Stimulated activated CD4-positive, alpha-beta T cell treated with anti-CD3 and anti-CD28 coated beads, Interleukin-1b, Interleukin-23, amount 100 ng/mL, for 24 hours (primary cell): ENCODE data around the gene SPDYE8.
"Not testable (repeated sequence)": the region's sequence is repeated elsewhere in the genome, so short reads cannot be mapped to it uniquely, and the experiment has no call there.

Experiments
- DNase-seq, 4 experiments: peaks; one replicate each; pipeline ENCODE4 v3.0.0-alpha.2; 2020; ENCODE audit warnings: low read depth in 4 of 4, low spot score in 1 of 4

SPDYE8 gene, protein sequence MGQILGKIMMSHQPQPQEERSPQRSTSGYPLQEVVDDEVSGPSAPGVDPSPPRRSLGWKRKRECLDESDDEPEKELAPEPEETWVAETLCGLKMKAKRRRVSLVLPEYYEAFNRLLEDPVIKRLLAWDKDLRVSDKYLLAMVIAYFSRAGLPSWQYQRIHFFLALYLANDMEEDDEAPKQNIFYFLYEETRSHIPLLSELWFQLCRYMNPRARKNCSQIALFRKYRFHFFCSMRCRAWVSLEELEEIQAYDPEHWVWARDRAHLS

DNA sequence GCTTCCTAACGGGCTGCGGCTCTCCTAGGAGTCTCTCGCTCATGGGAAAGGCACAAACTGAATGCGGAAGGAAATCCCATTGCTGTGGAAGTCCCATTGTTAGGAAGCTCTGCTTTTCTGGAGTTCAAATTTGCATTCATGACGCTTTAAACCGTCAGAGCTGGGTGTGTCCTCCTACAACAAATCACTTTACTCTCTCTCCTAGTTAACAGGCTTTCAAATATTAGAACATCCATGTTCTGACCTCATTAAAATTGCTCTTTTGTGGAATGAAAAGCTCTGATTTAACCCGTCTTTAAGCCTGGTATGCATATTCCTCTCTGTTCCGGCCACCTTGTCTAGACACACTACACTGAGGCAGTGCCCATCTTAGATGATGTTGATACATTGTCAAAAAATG, at the start of gene SPDYE8:
TSS of gene SPDYE8 (minus strand) at position 101 of the 400 bp plus-strand sequence. CDS start 1,800 bp downstream, outside the sequence.
- not testable (repeated sequence) for DNase-seq

DNA sequence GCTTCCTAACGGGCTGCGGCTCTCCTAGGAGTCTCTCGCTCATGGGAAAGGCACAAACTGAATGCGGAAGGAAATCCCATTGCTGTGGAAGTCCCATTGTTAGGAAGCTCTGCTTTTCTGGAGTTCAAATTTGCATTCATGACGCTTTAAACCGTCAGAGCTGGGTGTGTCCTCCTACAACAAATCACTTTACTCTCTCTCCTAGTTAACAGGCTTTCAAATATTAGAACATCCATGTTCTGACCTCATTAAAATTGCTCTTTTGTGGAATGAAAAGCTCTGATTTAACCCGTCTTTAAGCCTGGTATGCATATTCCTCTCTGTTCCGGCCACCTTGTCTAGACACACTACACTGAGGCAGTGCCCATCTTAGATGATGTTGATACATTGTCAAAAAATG, 28.2 kb upstream of the SPDYE8 start, which contains the start of gene SPDYE11:
TSS of gene SPDYE11 (minus strand) at position 101 of the 400 bp plus-strand sequence. CDS start 1,800 bp downstream, outside the sequence.
- not testable (repeated sequence) for DNase-seq

DNA sequence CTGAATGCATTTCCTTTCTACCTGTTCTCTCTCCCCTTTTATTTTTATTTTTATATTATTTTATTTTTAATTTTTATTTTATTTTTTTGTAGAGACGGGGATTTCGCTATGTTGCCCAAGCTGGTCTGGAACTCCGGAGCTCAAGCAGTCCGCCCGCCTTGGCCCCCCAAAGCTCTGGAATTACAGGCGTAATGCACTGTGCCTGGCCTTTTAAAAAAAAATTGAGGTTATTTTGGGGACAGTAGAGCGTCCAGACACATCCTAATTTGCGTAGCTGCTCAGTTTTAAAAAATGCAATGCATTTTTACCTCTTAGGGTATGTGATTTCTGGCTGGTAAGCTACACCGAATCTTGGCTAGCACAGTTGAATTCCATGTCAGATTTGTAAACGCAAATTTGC, 23.1 kb downstream of the SPDYE8 start:
- not testable (repeated sequence) for DNase-seq

DNA sequence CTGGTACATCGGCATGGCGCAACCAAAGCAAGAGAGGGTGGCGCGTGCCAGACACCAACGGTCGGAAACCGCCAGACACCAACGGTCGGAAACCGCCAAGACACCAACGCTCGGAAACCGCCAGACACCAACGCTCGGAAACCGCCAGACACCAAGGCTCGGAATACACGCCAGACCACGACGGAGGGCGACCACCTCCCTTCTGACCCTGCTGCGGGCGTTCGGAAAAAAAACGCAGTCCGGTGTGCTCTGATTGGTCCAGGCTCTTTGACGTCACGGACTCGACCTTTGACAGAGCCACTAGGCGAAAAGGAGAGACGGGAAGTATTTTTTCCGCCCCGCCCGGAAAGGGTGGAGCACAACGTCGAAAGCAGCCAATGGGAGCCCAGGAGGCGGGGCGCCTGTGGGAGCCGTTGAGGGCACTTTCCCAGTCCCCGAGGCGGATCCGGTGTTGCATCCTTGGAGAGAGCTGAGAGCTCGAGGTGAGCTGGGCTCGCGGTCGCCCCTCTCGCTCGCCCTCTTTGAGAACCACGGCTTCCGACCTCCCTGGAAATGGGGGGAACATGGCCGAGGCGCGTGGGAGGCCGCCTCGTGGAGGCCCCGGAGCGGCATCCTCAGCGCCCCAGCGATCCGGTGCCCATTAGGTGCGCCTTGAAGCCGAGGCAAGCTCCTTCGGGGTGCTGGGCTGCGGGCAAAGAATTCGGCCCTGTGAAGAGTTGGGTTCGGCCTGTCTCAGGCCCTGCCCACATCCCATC, 23.7 kb downstream of the SPDYE8 start:
- DNase-seq, result peak; percentile 56 to 83 (median 66)

DNA sequence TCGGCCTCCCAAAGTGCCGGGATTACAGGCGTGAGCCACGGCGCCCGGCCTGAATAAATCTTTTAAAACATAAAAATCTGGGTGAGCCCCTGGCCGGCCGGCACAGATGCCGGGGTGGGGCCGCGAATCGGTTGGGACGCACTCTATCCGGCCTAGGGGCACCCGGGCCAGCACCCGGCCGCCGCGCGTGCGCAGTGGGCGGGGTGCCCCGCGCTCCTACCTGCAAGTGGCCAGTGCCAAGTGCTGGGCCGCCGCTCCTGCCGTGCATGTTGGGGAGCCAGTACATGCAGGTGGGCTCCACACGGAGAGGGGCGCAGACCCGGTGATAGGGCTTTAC, 24.2 kb downstream of the SPDYE8 start:
- DNase-seq, result peak; percentile 39 to 65 (median 52)

DNA sequence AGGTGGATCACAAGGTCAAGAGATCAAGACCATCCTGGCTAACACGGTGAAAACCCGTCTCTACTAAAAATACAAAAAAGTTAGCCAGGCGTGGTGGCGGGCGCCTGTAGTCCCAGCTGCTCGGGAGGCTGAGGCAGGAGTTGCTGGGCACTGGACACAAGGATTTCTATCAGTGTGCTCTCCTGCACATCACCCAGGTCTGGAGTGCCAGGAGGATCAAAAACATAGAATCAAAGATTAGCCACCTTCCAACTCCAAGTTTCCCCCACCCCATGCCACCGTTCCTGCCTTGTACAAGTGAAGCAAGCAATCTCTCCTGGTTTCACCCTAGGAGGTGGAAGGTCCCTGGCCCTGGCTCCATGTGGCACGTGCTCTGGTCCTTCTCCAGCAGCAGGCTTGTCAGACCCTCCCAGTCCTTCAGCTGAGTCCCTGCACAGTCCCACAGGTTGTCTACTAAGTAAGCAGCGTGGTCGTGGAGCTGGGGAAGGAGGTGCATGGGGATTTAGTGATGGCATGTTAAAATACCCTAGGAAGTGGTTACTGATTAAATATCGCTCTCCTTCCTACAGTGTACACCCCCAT, 31.6 kb downstream of the SPDYE8 start:
- DNase-seq, result not testable (repeated sequence)

DNA sequence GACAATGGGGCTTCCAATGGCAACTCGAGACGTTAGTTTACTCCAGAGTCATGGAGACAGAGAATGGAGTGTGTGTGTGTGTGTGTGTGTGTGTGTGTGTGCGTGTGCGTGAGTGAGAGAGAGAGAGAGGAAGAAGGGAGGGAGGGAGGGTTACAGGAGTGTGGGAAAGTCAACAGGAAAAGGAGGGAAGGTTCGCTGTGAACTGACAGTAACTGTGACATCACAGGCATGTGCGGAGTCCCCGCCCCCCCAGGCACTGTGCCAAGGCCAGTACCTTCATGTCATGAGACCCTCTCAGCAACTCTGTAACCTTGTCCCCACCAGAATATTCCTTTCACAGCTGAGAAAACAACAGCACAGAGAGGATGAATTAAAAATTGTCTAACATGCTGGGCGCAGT, 32.1 kb downstream of the SPDYE8 start:
- not testable (repeated sequence) for DNase-seq

DNA sequence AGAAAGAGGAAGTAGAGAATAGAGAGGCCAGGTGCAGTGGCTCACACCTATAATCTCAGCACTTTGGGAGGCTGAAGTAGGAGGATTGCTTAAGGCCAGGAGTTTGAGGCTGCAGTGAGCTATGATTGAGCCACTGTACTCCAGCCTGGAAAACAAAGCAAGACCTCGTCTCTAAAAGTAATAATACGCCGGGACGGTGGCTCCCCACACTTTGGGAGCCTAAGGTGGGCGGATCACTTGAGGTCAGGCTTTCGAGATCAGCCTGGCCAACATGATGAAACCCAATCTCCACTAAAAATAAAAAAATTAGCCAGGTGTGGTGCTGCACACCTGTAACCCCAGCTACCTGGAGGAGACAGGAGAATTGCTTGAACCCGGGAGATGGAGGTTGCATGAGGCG, 34.1 kb downstream of the SPDYE8 start:
- not testable (repeated sequence) for DNase-seq

DNA sequence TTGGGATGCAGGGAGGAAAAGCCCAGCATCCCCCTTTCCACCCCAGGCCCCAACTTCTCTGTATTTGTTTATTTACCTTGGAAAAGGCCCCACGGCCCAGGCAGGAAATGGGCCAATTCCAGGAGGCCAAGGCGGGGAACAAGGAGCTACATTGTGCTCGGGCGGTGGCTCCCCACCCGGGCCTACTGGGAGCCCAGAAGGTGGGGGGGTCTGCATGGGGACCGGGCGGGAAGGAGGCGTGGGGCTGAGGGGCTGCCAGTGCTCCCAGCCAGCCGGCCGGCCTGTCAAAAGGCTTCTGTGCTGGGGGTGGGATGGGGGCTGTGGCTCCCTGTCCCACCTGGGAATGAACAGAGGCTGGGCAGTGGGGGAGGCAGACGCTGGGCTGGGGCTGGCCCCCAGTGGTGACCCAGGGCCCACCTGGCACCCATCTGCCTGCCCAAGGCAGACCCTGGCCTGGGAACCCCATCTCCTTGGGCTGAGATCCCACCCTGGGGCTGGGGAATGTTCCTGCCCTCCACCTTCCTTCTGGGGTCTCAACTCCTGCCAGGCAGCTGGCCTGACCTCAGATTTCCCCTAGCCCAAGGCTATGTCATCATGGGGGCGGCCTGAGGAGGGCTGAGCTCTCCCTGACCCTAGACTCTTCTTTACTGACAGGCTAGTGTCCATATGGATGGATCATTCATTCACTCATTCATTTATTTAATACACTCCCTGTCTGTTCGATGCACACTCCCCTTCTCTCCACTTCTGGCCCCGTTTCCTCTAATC, 39.2 kb downstream of the SPDYE8 start:
- not testable (repeated sequence) for DNase-seq

DNA sequence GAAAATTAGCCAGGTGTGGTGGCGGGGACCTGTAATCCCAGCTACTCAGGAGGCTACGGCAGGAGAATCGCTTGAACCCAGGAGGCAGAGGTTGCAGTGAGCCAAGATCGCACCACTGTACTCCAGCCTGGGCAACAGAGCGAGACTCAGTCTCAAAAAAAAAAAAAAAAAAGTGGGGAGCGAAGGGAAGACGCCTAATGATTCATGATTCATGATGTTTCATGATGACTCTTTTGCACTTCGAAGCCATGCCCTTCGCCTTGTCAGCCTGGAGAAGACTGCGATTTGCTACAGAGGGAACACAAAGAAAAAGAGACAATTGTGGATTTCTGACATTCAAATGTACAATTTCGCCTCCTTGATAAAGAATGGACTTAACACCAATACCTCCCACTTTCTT, 47.5 kb downstream of the SPDYE8 start:
- not testable (repeated sequence) for DNase-seq

DNA sequence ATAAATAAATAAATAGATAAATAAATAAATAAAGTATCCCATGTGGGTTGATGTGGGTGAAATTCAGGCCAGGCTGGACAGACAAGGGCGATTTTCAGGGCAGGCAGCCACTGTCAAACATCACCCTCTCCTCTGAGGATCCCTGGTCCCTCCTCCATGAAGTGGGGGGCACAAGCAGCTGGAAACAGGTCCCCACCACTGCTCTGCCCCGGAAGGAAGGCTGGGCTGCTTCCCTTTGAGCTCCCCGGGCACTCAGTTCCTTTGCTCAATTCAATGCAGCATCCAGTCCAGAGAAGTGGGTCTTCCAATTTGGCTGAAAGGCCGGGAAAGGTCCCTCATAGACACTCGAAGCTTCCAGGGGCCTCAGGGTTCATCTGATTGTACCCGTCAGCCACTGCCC, 49.2 kb downstream of the SPDYE8 start:
- not testable (repeated sequence) for DNase-seq

DNA sequence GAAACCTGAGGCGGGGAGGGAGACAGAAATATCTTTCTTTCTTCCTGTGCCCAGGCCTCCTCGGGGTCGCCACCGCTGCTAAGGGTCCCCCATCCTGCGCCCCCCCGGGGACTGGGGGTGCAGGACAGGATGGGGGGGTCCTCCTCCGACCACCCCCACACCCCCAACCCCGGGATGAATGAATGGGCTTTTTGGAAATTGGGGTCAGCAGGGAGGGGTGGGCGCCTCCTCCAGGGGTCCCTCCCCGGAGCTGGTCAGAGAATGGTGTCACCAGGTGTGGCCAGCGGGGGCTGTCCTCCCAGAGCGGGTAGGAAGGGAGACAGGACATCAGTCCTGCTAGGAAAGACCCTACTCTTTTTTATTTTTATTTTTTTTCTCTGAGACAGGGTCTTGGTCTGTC, 53.1 kb downstream of the SPDYE8 start:
- DNase-seq, result not testable (repeated sequence)

DNA sequence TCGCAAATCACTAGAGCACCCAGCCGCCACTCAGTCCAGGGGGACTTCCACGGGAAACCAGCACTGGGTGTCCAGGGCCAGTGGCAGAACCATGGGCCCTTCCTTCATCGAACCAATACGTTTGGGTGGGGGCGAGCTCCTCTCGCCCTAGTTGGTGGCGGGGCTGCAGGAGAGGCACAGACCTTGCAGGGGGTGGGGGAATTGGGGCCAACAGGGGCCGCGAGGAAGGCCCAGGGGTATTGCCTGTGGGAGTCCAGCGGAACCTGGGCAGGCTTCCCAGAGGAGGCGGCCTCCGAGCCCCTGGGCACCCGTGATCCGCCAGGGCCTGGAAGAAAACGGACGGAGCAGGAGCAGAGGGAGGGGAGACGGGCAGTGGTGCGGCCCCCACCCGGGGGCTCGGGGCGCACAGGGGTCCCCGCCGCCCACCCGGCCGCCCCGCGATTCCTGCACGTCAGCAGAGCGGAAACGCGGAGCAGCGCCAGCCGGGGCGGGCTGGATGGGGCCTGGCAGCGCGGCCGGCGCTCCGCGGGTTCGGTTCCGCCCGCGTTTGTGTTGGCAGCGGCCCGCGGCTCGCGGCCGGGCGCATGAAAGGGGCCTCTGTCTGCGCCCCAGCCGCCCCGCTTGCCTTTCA, 53.8 kb downstream of the SPDYE8 start:
- not testable (repeated sequence) for DNase-seq

DNA sequence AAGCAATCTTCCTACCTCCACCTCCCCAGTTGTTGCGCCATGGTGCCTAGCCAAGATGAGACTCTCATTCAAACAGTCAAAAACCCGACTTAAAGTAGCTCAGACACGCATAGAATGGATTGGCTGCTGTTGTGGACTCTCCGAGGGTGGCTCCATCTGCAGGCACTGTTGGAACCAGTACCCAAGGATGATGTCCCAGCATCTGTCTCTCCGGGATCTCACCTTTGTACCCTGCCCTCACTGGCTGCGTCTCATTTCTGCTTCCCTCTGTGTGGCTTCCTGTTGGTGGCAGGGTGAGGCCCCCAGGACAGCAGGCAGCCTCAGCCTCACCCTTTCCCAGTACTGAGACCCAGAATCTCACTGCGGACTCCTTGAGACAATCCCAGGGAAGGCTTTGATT, 54.8 kb downstream of the SPDYE8 start:
- DNase-seq, result not testable (repeated sequence)

DNA sequence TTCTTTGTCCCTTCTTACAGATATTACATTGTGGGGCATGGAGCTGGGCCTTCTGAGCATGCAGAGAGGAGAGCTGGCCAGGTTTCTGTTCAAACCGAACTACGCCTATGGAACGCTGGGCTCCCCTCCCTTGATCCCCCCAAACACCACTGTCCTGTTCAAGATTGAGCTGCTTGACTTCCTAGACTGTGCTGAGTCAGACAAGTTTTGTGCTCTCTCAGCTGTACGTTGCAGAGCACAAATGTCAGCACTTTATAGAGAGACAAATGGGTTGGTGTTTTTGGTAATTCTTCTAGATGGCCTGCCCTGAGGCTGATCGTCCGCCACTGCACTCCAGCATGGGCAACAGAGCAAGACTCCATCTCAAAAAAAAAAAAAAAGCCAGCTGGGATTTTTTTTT, 58.1 kb downstream of the SPDYE8 start:
- not testable (repeated sequence) for DNase-seq
